NCI-H2227 (cell line): ENCODE measurements around the gene ZIM2.

Experiments
- DNase-seq: peaks from one replicate; lab custom pipeline; 2025; ENCODE audit not compliant: unreplicated experiment; lab: John Stamatoyannopoulos, UW

The ZIM2 gene

DNA sequence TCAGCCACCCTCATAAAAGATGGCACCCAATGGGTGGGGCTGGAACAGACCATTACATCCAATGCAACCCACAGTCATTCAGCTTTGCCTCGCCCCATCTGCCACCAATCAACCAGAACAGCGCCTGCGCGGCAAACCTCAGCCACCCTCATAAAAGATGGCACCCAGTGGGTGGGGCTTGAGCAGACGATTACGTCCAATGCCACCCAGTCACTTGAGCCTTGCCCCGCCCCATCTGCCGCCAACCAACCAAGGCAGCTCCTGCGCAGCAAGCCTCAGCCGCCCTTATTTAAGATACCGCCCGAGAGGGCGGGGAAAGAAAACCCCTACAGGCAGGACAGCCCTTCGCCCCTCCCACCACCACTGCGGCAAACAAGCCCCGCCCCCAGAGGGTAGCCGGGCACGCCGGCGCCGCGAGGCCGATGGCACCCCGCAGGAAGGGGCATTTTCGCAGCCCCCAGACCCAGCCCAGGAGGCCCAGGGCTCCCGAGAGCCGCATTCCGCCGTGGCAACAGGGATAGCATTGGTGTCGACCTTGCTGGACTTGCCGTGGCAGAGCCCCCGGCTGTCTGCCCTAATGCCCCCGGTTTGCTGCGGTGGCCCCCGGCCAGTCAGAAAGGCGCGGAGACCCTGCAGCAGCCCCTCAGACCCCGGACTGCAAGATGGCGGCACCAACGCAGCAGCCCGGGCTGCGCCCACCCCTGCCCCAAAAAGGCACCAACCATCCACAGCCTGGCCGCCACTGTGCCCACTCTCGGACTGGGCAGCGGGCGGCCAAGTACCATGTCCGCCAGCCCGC lies 675 bp downstream of the ZIM2 start:
- DNase-seq = peak; percentile 100

DNA sequence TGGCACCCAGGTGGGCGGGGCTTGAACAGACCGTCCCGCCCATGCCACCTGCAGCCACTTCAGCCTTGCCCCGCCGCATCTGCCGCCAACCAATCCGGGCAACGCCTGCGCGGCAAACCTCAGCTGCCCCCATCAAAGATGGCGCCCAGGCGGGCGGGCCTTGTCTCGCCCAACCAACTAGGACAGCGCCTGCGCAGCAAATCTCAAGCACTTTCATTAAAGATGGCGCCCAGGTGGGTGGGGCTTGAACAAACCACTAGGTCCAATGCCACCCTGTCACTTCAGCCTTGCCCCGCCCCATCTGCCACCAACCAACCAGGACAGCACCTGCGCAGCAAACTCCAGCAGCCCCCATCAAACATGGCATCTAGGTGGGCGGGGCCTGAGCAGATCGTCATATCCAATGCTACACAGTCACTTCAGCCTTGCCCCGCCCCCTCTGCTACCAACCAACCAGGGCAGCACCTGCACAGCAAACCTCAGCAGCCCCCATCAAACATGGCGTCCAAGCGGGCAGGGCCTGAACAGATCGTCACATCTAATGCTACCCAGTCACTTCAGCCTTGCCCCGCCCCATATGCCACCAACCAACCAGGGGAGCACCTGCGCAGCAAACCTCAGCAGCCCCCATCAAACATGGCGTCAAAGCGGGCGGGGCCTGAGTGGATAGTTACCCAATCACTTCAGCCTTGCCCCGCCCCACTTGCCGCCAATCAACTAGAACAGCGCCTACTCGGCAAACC lies 1.4 kb downstream of the ZIM2 start:
- DNase-seq = peak; percentile 100

DNA sequence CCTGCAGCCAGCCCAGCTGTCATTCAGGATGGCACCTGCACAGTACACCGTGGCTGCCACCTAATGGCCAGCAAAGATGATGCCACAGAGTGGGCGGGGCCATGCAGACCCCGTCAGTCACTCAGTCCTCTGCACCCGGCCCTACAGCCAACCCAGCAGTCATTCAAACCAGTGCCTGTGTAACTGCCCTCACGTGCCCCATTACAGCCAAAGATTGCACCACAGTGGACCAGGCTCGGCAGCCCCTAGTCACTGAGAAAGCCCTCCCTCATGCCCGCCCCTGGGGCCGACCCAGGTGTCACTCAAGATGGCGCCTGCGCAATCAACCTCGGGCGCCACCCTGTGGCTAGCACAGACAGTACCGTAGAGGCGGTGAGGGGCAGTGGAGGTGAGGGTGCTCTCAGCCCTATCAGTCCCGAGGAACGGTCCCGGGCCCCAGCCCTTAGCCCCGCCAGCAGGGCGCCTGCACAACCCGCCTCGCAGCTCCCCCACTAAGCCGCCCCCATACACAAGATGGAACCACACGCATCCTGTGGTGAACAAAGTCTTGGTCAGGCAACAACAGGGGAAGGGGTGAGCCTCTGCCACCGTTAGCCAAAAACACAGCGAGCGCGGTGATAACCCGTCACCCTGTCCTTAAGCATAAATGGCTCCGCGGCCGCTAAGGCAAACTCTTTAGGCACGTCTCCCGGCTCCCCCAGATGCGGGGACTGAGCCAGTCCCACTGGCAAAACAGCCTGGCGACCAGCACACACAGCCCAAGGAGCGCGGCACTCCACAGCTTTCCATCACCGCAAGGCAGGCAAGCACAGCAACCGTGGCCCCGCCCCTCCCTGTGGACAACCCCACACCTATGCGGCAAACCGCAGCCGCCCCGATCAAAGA lies 2.3 kb downstream of the ZIM2 start:
- DNase-seq = peak; percentile 98

DNA sequence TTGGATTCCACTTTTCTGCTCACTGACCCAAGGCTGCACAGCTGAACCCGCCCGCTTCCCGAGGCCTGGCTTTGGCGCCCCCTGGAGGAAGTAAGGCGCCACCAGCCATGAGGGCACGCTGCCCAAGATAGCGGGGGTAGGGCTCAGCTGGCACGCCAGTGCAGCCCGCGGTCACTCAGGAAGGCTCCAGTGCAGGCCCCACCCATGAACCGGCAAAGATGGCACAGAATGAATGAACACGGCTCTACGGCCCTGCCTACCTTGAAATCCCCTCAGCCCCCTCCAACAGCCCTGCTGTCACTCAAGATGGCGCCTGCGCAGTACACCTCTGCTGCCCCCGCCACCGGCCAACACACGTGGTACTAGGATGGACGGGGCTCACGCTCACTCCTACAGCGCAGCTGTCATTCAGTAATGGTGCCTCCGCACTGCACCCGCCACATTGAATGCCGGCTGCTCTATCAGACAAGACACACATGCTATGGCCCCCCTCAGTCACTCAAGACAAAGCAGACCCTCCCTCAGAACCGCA lies 3.0 kb downstream of the ZIM2 start:
- peak; percentile 96 for DNase-seq

DNA sequence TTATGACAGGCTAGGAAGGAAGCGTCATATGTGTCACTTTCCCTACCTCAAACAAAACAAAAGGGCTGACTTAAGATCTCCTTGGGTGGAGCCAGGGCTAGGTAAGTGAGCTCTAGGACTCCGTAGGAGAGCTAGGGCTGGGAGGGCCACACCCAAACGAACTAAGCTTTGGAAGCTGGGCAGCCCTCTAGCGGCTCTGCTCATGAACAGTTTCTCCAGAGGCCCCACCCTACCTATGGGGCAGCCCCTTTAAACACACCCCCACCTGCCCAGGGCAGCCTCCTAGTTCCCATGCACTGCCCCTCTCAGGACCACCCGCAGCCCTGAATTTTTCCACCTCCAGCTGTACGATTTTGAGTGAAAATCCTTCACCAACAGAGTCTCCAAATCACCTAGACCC lies 3.5 kb downstream of the ZIM2 start:
- DNase-seq = peak; percentile 87

DNA sequence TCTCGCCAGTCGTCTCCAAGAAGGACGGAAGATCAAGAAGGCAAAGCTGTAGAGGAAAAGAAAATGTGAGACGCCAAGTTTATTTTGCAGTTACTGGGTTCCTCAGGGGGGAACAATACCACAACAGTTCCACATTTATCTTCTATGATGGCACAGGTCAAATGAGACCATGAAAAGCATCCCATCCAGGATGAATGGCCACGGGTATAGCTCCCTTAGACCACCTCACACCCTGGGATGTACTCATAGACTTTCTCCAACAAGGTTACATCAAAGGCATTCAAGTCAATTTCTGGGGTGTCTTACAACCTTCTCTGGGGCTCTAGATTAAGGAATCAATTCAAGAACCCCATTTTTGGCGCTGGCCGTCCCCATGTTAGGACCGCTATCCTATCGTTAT lies 4.5 kb downstream of the ZIM2 start:
- DNase-seq = no peak

DNA sequence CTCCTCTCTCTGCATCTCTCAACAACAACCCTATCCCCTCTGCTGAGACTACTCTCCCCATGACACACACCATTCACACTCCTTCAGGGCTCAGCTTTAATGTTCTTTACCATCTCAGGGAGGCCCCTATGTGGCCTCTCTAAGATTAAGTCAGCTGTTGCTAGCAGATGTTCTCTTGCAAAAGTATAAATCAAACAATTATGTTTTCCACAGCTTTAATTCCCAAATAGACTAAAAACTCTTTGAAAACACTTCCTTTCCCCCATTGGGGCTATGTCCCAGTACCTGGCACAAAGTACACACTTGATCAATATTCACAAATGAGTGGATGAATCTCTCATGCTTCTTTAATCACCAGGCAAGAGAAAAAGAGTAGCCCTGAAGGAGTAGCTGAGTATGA lies 5.1 kb downstream of the ZIM2 start:
- no peak for DNase-seq

DNA sequence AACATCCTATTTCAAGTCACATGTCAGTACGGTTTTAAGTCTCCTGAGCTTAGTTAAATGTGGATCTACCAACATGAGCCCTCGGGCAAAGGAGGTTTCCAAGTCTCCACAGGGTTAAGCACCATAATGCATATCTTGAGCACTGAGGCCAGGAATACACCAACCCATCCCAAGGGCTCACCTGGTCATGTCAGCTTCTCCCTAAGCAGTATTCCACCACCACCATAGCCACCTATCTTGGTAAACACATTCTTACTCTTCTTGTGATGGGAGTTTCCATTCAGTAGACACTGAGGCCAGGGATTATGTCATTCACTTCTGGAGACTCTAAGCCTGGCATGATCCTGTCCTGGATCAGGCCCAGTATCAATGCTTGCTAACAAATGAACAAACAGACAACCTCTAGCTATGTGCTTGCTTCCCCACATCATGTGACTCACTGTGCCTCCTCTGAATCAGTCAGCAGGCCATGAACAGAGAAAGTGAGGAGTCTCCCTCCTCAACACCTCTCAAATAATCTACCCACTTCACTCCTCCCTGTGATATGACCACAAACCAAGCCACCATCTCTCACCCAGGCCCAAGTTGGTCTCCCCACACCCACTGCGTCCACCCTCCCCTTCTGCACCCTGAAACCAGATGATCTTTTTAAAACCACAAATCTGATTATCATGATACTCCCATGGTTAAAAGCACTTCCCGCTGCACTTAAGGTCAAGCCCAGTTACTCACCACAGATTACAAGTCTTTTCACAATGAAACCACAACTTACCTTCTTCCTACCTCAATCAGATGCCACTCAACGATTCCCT lies 5.8 kb downstream of the ZIM2 start:
- no peak for DNase-seq

DNA sequence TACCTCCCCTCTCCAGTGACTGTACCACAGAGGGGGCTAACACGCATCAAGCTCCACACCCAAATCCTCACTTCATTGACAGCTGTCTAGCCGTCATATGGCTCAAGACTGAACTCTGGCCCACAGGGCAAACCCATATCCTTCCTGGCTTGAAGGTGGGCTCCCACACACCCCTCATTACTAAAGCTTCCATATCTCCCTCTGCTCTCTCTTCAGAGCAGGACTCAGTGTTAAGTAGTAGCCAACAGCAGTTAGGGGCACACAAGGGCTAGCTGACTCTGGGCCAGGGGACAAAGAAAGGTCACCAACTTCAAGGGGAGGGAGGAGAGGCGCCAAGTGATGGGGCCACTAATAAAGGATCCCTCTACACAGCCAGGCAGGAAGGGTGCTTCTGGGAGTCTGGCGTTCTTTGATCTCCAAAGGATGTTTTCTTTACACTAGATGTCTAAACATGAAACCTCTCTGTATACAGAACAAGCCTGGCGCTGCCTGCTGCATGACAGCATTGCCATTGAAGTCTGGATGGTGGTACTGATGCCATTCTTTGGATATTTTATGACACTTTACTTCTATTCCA lies 8.1 kb downstream of the ZIM2 start:
- DNase-seq = no peak

DNA sequence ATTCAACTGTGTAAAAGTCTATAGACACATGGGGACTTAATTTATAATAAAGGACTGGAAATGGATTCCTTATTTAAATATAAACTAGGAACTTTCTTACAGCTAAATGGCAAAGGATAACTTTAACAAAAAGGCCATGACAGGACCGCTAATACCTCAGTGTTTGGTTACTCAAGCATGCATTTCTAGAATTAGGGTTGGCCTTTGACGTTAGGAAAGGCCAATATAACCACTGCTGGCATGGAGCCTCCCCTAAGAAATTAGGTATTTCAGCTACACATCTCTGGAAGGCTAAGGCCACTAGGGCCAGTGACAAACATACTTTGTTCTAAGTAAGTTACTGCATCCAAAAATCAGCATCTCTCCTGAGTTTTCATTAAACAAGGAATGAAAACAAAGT lies 9.3 kb downstream of the ZIM2 start:
- no peak for DNase-seq

DNA sequence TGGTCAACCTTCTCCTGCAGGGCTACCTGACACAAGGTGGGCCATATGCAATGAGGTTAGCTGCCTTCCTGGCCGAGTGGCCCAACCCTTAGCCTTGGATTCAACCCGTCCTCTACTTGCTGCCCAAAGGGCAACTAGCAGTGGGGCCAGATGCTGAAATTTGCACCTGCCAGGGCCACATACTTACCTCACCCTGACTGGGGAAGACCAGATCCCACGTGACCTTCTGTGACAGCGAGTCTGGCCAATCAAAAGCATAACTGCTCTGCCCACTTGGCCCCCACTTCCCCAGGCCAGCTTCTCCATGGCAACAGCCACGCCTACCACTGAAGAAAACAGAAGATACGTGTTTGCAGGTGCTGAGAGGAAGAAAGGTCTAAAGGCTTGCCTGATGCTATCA lies 10.9 kb downstream of the ZIM2 start:
- DNase-seq = peak; percentile 78

DNA sequence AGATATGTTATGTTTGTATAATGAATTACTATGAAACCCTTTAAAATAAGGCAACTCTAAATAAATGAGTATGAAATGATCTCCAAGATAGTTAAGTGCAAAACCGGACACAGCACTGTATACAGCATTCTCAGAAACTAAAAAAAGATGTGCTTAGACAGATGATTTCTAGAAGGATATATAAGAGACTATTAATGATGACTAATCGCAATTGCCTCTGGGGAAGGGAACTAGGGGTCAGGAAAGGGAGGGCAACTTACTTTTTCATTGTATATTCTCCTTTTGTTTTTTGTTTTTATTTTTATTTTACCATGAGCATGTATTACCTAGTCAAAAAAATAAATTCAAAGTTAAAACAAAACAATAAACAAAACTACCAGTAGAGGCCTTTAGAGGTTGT lies 12.8 kb downstream of the ZIM2 start:
- DNase-seq = no peak

DNA sequence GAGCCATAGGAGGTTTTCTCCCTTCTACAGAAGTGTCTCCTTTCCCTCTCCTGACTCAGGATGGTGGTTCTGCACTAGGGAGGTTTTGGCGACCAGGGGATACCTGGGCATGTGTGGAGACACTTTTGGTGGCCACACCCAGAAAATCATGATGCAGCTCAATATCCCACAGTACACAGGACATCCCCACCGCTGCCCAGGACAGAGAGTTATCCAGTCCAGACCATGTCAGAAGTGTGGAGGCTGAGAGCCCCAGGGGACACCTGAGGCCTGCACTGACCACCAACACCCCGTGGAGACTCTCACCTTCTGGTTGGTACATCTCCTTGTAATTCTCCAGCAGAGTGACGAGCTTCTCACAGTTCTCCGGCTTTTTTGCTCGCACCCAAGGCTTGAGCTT lies 16.6 kb downstream of the ZIM2 start:
- DNase-seq = no peak

DNA sequence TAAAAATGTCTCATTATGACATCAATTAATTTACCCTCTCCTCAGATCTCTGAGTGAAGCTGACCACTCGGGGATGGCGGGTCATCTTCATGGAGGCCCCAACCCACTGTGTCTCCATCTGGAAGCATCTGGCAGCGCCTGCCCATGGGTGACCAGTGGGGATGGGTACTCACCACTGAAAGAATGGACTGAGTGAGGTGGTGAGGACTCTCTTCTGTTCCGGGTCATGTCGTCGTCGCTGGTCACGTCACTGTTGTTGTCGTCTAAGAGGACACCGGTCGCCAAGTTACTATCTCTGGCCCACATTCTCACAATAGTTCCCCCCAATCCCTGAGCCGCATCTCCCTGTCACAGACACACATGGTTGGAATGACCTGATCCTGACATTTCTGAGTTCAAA lies 17.1 kb downstream of the ZIM2 start:
- no peak for DNase-seq

DNA sequence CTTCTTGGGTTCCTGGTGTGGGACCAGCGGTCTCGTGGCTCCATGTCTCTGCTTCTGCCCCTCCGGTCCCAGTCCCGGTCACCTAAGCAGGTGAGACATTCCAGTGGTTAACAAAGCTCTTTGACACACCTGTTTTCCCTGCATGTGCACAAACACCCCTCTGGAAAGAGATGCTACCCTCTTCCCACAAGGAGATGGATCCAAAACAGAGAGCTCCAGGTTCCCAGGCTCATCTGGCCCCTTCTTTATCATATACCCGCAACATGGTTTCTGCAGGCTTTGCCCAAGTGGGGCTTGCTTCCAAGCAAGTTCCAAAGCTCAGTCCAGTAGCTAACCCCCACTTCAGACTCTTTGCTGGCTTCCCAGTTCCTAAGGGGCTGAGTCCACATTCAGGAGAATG lies 17.8 kb downstream of the ZIM2 start:
- no peak for DNase-seq

DNA sequence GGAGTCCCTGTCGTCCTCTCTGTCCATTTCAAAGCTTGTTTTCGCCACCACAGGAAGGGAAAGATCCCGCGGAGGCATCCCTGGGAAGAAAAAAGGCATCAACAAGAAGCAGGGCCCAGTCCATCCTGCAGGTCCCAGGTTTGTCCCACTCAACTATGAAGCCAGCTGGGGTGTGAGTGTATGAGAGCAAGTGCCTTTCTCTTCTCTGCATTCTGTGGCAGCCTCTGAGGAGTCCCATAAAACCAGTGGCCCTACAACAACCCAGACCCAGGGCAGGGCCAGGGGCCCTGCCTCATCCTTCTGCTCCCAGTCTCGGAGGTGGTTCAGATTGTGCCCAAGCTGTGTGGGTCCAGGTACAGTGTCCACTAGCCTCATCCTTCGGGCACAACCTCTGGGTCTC lies 18.9 kb downstream of the ZIM2 start:
- DNase-seq = no peak

DNA sequence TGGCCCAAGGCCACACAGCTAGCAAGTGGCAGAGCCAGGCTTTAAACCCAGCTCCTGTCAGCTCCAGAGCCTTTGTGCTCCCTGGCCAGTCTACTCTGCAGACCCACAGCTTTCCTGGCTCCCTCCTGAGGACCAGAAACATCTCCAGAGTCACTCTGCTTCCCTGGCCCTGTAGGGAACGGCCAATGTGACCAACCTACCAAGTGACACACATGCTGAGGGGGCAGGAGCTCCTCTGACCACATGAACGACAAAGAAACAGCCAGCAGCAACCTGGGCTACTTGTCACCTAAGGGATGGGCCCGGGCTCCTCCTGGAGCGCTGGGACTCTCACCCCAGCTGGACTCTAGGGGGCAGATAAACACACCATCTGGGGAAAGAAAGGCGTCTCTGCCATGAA lies 19.3 kb downstream of the ZIM2 start:
- DNase-seq = no peak

DNA sequence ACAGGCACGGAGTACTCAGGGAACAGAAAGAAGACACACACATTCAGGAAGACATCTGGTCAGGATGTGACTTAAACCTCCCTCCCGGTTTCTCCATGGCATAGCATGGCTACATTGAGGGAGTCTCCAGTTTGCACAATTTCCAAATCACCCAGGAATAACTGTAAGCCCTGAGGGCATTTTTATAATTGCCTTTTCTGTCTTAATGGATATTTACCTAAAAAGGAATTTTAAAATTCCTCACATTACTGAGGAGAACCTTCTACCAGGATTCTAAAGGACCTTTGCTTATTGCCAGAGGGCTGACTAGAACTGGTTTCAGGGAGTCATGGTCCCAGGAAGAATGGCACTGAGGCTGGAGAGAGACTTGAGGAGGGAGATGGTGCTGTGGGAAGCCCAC lies 21.4 kb downstream of the ZIM2 start:
- DNase-seq = no peak

DNA sequence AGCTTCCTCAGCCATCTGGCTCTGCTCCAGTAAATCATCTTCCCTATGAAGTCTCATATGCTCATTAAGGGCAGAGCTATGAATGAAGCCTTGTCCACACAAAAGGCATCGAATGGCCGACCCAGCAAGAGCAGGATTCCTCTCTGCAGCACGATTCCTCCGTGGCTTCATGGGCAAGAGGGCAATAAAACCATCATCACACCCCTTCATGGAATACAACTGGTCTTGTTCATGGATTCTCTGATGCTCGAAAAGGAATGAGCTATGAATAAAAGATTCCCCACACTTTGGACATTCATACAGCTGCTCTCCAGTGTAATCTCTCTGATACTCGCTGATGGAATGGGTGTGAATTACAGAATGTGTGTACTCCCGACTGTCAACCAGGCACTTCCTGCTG lies 25.9 kb downstream of the ZIM2 start:
- DNase-seq = no peak

DNA sequence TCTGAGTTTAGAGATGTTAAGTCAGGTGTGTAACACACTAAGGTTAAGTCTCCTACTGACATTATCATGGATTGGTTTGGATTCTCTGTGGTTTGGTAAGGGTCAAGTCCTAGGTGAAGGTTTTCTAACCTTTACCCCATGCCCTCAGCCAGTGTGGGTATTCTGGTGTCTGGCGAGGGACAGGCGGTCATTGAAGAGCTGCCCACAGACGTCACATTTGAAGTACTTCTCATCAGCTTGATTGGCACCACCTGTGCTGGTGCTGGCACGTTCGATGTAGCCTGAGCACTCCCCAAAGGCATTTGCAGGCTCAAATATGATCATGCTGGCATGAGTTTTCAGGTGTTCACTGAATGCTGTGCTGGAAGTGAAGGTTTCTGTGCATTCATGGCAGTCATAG lies 27.0 kb downstream of the ZIM2 start:
- DNase-seq = no peak
